Measurements from ENCODE around the gene FBP1. TPM values are rescaled to one million over a fixed set of nuclear protein-coding genes. Genes with fewer than 3 reads are reported as not detected.

FBP1 gene
- total RNA-seq, 2 donors from 2014 or later: 3.6 to 4.1 TPM

- no peaks in the 10 kb centered on the region for H3K9me3 ChIP-seq
- H3K4me3 ChIP-seq: no peak overlapping the region
- no peak overlapping the region for H3K27ac ChIP-seq
- no peak for DNase-seq (ENCODE audit: low spot score)
- no peak for TF ChIP-seq CTCF (IDR thresholded peaks at IDR 0.05)
- H3K4me1 ChIP-seq: no peaks in the 10 kb centered on the region
- no peaks in the 10 kb centered on the region for H3K27me3 ChIP-seq
- H3K36me3 ChIP-seq: no peaks in the 10 kb centered on the region
Observed at GRCh38 chr9:94654165-94654894, 15.0 kb upstream of the FBP1 start.

- TF ChIP-seq CTCF (IDR thresholded peaks at IDR 0.05): no peak
- DNase-seq (ENCODE audit: low spot score): no peak
Observed at GRCh38 chr9:94650949-94651348, 11.6 kb upstream of the FBP1 start.

GRCh38 chr9:94649100-94649819 lies 9.9 kb upstream of the FBP1 start:
- Histone ChIP-seq H3K9me3 (no peaks in the 10 kb centered on the region), H3K4me3 (no peak overlapping the region), H3K4me1 (peaks cover 0 to 8% of the 10 kb centered on the region in 2 donors), H3K27ac (no peak overlapping the region), H3K27me3 (no peaks in the 10 kb centered on the region), H3K36me3 (no peaks in the 10 kb centered on the region)
- TF ChIP-seq CTCF (IDR thresholded peaks at IDR 0.05): no peak
- no peak for DNase-seq (ENCODE audit: low spot score)

More at GRCh38 chr9:94650949-94651348, 11.6 kb upstream of the FBP1 start:
- Histone ChIP-seq H3K9me3 (no peaks in the 10 kb centered on the region), H3K36me3 (no peaks in the 10 kb centered on the region), H3K4me3 (no peak overlapping the region), H3K27ac (no peak overlapping the region), H3K27me3 (no peaks in the 10 kb centered on the region), H3K4me1 (no peaks in the 10 kb centered on the region)

GRCh38 chr9:94648185-94648584 lies 8.9 kb upstream of the FBP1 start:
- Histone ChIP-seq H3K27me3 (no peaks in the 10 kb centered on the region), H3K4me3 (no peak overlapping the region), H3K27ac (no peak overlapping the region), H3K36me3 (no peaks in the 10 kb centered on the region), H3K9me3 (no peaks in the 10 kb centered on the region), H3K4me1 (peaks cover 0 to 8% of the 10 kb centered on the region in 2 donors)
- DNase-seq (ENCODE audit: low spot score): no peak
- no peak for TF ChIP-seq CTCF (IDR thresholded peaks at IDR 0.05)

- TF ChIP-seq CTCF (IDR thresholded peaks at IDR 0.05): no peak
- peaks cover 0 to 8% of the 10 kb centered on the region in 2 donors for H3K4me1 ChIP-seq
- no peak overlapping the region for H3K27ac ChIP-seq
- DNase-seq (ENCODE audit: low spot score): no peak
- no peaks in the 10 kb centered on the region for H3K27me3 ChIP-seq
- H3K4me3 ChIP-seq: no peak overlapping the region
- no peaks in the 10 kb centered on the region for H3K36me3 ChIP-seq
- H3K9me3 ChIP-seq: no peaks in the 10 kb centered on the region
Observed at GRCh38 chr9:94645901-94646300, 6.6 kb upstream of the FBP1 start.
